CD14-positive monocyte (primary cell): Measurements from ENCODE around the gene KCNMA1. TPM values are rescaled to one million over a fixed set of nuclear protein-coding genes. Genes with fewer than 3 reads are reported as not detected.
A peak's percentile ranks its signal among the peaks of the same experiment; 100 is the strongest.

Experiments
- DNase-seq, 3 donors: peaks; one replicate each; pipeline ENCODE4 v3.0.0-alpha.2; 2011 to 2022
- H2AFZ ChIP-seq: 2 replicates; pipeline ENCODE4 v1.6.0; 2012; ENCODE audit warnings: mild to moderate bottlenecking, low read depth, low read length, inconsistent platforms; ENCODE audit not compliant: insufficient read depth, poor library complexity, severe bottlenecking
- H3K27ac ChIP-seq, 2 donors: 1 replicate in 1 of 2; 2 replicates in 1 of 2; pipeline ENCODE4 v1.5.1; 2012 to 2013; ENCODE audit warnings: low read length in 2 of 2, control low read depth in 1 of 2, inconsistent platforms in 1 of 2, low read depth in 1 of 2, mild to moderate bottlenecking in 1 of 2
- H3K27me3 ChIP-seq, 2 donors: one replicate each; pipeline versions ENCODE4 v1.6.0 to v1.6.1; 2011 to 2013; ENCODE audit warnings: low read length in 2 of 2; ENCODE audit not compliant: control insufficient read depth in 2 of 2, insufficient read depth in 2 of 2
- H3K36me3 ChIP-seq, 2 donors: replicated peaks in 1 of 2; 1 replicate in 1 of 2; 2 replicates in 1 of 2; pipeline versions ENCODE4 v1.5.1 to v1.6.1; 2012 to 2013; ENCODE audit warnings: low read length in 2 of 2, control low read depth in 1 of 2, inconsistent platforms in 1 of 2, mild to moderate bottlenecking in 1 of 2; ENCODE audit not compliant: insufficient read depth in 2 of 2, control insufficient read depth in 1 of 2
- H3K4me1 ChIP-seq, 2 donors: 1 replicate in 1 of 2; 2 replicates in 1 of 2; pipeline versions ENCODE4 v1.5.1 to v1.6.1; 2012 to 2013; ENCODE audit warnings: low read length in 2 of 2, control low read depth in 1 of 2, inconsistent platforms in 1 of 2, mild to moderate bottlenecking in 1 of 2, moderate library complexity in 1 of 2; ENCODE audit not compliant: insufficient read depth in 2 of 2, control insufficient read depth in 1 of 2
- H3K4me2 ChIP-seq: replicated peaks from 2 replicates; pipeline ENCODE3; 2012; ENCODE audit warnings: low read length, moderate library complexity, mild to moderate bottlenecking; ENCODE audit not compliant: poor library complexity, severe bottlenecking; ENCODE audit errors: extremely low read depth
- H3K4me3 ChIP-seq, 3 experiments: fragments of 200-600 bp in 1 of 3; sonication (generic) in 1 of 3; replicated peaks in 1 of 3; 1 replicate in 2 of 3; 2 replicates in 1 of 3; pipeline ENCODE4 v1.5.1; 2011 to 2013; ENCODE audit warnings: low read length in 3 of 3, mild to moderate bottlenecking in 3 of 3, control low read depth in 2 of 3, low read depth in 2 of 3, inconsistent platforms in 1 of 3, moderate library complexity in 1 of 3
- H3K79me2 ChIP-seq: 2 replicates; pipeline ENCODE4 v1.6.0; 2012; ENCODE audit warnings: mild to moderate bottlenecking, control low read depth, inconsistent platforms, low read length, moderate library complexity; ENCODE audit not compliant: insufficient read depth
- H3K9ac ChIP-seq: 2 replicates; pipeline ENCODE4 v1.6.0; 2017; ENCODE audit warnings: low read length, mild to moderate bottlenecking; ENCODE audit not compliant: insufficient read depth, poor library complexity, severe bottlenecking
- H3K9me3 ChIP-seq, 2 donors: replicated peaks in 1 of 2; 1 replicate in 1 of 2; 2 replicates in 1 of 2; pipeline versions ENCODE4 v1.5.1 to v1.6.1; 2012 to 2013; ENCODE audit warnings: low read length in 2 of 2, control low read depth in 1 of 2; ENCODE audit not compliant: control insufficient read depth in 1 of 2, insufficient read depth in 1 of 2
- H4K20me1 ChIP-seq: 2 replicates; pipeline ENCODE4 v1.6.0; 2012; ENCODE audit warnings: mild to moderate bottlenecking, low read length, control low read depth, moderate library complexity; ENCODE audit not compliant: insufficient read depth
- H3K27ac Mint-ChIP-seq, 7 donors: one replicate each; pipeline ENCODE4 v1.8.0; 2020; ENCODE audit warnings: mild to moderate bottlenecking in 7 of 7, mixed read lengths in 7 of 7, moderate library complexity in 6 of 7, inconsistent platforms in 2 of 7
- H3K27me3 Mint-ChIP-seq, 3 donors: one replicate each; pipeline ENCODE4 v1.8.0; 2021 to 2022; ENCODE audit warnings: low read depth in 3 of 3, mild to moderate bottlenecking in 3 of 3, mixed read lengths in 3 of 3, moderate library complexity in 3 of 3, inconsistent platforms in 1 of 3
- H3K36me3 Mint-ChIP-seq, 2 donors: one replicate each; pipeline ENCODE4 v1.8.0; 2020; ENCODE audit warnings: mixed read lengths in 2 of 2, inconsistent platforms in 1 of 2, mild to moderate bottlenecking in 1 of 2
- H3K4me1 Mint-ChIP-seq: one replicate; pipeline ENCODE4 v1.8.0; 2020; ENCODE audit warnings: mild to moderate bottlenecking, mixed read lengths
- H3K4me3 Mint-ChIP-seq, 2 donors: one replicate each; pipeline ENCODE4 v1.8.0; 2020; ENCODE audit warnings: mild to moderate bottlenecking in 2 of 2, mixed read lengths in 2 of 2, moderate library complexity in 1 of 2
- H3K9me3 Mint-ChIP-seq, 7 donors: one replicate each; pipeline ENCODE4 v1.8.0; 2020 to 2022; ENCODE audit warnings: mixed read lengths in 7 of 7, mild to moderate bottlenecking in 6 of 7, moderate library complexity in 6 of 7, inconsistent platforms in 2 of 7
- CTCF ChIP-seq: fragments of 200-600 bp; IDR thresholded peaks from one replicate; pipeline ENCODE4 v1.8.0; 2022; ENCODE audit warnings: antibody characterized with exemption, mild to moderate bottlenecking
- WGBS: methylation state at CpG from one replicate; pipeline ENCODE4 v1.1.5; 2013; ENCODE audit warnings: missing lambda C conversion rate; ENCODE audit not compliant: insufficient coverage; 5-methylcytosine and 5-hydroxymethylcytosine counted together
- intact Hi-C, 2 donors: fragments of 100-400 bp; cut with micrococcal nuclease; formaldehyde crosslinking; loops; one replicate each; pipeline versions ENCODE4 v1.15.0 to v1.15.1; 2023
- polyA plus RNA-seq, 3 donors: library from polyadenylated mRNA; depleted of rRNA in 1 of 3; unstranded in 2 of 3; stranded (reverse) in 1 of 3; fragments of 300-500 nt in 2 of 3; fragments of >200 nt in 1 of 3; fragmentation: Illumina TruSeq in 2 of 3; gene quantifications; 1 replicate in 2 of 3; 2 replicates in 1 of 3; pipeline ENCODE4 v1.2.3, GENCODE V29; 2012 to 2021

The KCNMA1 gene
- polyA plus RNA-seq, 3 donors, result 0.11 to 1.0 TPM; not detected in 1

- no peaks in the 10 kb centered on the region for H3K27me3 ChIP-seq
- H3K4me1 Mint-ChIP-seq, result no peaks in the 10 kb centered on the region
- peak overlapping the region in 1 of 7 donors; percentile 73 for H3K27ac Mint-ChIP-seq
Measured at GRCh38 chr10:77518910-77519274, 118.7 kb downstream of the KCNMA1 start.

DNA sequence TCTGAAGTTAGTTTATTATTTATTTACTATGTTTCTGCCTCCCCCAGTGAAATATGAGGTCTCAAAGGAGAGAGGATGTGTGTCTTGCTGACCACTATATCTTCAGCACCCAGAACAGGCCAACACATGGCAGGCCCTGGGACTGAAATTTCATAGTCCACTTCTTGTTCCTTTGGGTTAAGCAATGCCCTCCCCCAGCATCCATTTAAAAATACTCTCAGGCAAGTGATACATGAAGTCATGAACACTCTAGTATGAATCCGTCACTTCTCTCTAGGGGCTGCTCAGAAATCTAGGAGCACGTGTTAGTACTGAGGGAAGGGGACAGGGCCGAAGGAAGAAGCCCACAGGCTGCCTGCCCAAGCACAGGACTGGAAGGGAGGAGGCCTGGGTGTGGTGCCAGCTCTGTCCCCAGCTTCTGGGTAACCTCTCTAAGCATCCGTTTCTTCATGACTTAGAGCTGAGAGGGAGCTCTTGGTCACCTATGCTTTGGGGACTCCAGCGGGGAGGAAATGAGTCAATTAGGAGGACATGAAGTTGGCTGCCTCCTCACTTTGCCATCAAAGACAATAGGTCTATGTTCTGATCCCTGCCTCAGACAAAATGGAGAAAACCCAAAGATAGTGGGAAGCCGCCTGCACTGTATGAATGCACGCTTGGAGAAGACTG lies 119.2 kb downstream of the KCNMA1 start:
- H4K20me1 ChIP-seq, result no peaks in the 10 kb centered on the region
- no peaks in the 10 kb centered on the region for H3K4me1 Mint-ChIP-seq
- no peak for DNase-seq
- no peak overlapping the region for H3K27ac Mint-ChIP-seq
- H3K4me3 Mint-ChIP-seq, result no peak overlapping the region
- H3K27me3 Mint-ChIP-seq, result peaks cover 2 to 18% (median 14%) of the 10 kb centered on the region in 3 donors
- H3K4me3 ChIP-seq, result no peak overlapping the region
- H2AFZ ChIP-seq, result no peak overlapping the region
- H3K4me2 ChIP-seq, result no peak overlapping the region
- H3K4me1 ChIP-seq, result no peaks in the 10 kb centered on the region
- intact Hi-C loops, result no loop called here
- H3K9me3 ChIP-seq, result no peaks in the 10 kb centered on the region
- no peaks in the 10 kb centered on the region for H3K36me3 Mint-ChIP-seq
- TF ChIP-seq CTCF, result no peak
- no peaks in the 10 kb centered on the region for H3K79me2 ChIP-seq
- no peak overlapping the region for H3K9ac ChIP-seq
- H3K36me3 ChIP-seq, result no peaks in the 10 kb centered on the region
- WGBS, result 90% methylated on average over 3 of the region's 7 CpGs
- peaks cover 0 to 2% (median 0%) of the 10 kb centered on the region in 7 donors for H3K9me3 Mint-ChIP-seq
- H3K27me3 ChIP-seq, result no peaks in the 10 kb centered on the region
- no peak overlapping the region for H3K27ac ChIP-seq

More at GRCh38 chr10:77518910-77519274, 118.7 kb downstream of the KCNMA1 start:
- TF ChIP-seq CTCF, result no peak
- no peak overlapping the region for H3K9ac ChIP-seq
- no peak overlapping the region for H3K4me3 ChIP-seq
- Mint-ChIP-seq H3K4me3 (no peak overlapping the region), H3K27me3 (peaks cover 4 to 18% (median 14%) of the 10 kb centered on the region in 3 donors), H3K9me3 (peaks cover 0 to 2% (median 0%) of the 10 kb centered on the region in 7 donors), H3K36me3 (no peaks in the 10 kb centered on the region)
- no peaks in the 10 kb centered on the region for H3K36me3 ChIP-seq
- no peaks in the 10 kb centered on the region for H3K4me1 ChIP-seq
- no peaks in the 10 kb centered on the region for H4K20me1 ChIP-seq
- H3K4me2 ChIP-seq, result no peak overlapping the region
- no peak overlapping the region for H2AFZ ChIP-seq
- H3K27ac ChIP-seq, result no peak overlapping the region
- intact Hi-C loops, result no loop called here
- no peaks in the 10 kb centered on the region for H3K9me3 ChIP-seq
- 68% methylated on average over 5 of the region's 6 CpGs for WGBS
- no peak for DNase-seq
- no peaks in the 10 kb centered on the region for H3K79me2 ChIP-seq
